Loucy (cell line): ENCODE measurements around the gene BCL2L2.
A peak's percentile ranks its signal among the peaks of the same experiment; 100 is the strongest.
"Not testable (repeated sequence)": the region's sequence is repeated elsewhere in the genome, so short reads cannot be mapped to it uniquely, and the experiment has no call there.

Experiments
- H2AFZ ChIP-seq: fragments of 200-600 bp; sonication (generic); 2 replicates; pipeline ENCODE4 v1.6.0; 2016; ENCODE audit warnings: antibody characterized with exemption, mild to moderate bottlenecking, low read length, moderate library complexity
- H3F3A ChIP-seq: fragments of 200-600 bp; 2 replicates; pipeline ENCODE4 v1.6.0; 2016; ENCODE audit warnings: antibody characterized with exemption, low read depth, mild to moderate bottlenecking
- H3K27me3 ChIP-seq: fragments of 200-600 bp; sonication (generic); 2 replicates; pipeline ENCODE4 v1.6.1; 2014; ENCODE audit warnings: low read length, mild to moderate bottlenecking; ENCODE audit not compliant: insufficient read depth, poor library complexity, severe bottlenecking
- H3K36me3 ChIP-seq: fragments of 200-600 bp; sonication (generic); 2 replicates; pipeline ENCODE4 v1.6.1; 2016; ENCODE audit warnings: low read length; ENCODE audit not compliant: insufficient read depth
- H3K4me1 ChIP-seq: fragments of 200-600 bp; sonication (generic); 2 replicates; pipeline ENCODE4 v1.5.1; 2014; ENCODE audit warnings: low read length, mild to moderate bottlenecking; ENCODE audit not compliant: insufficient read depth, poor library complexity, severe bottlenecking
- H3K4me2 ChIP-seq: fragments of 200-600 bp; sonication (generic); 2 replicates; pipeline ENCODE4 v1.6.0; 2014; ENCODE audit warnings: antibody characterized with exemption, low read length, low read depth, mild to moderate bottlenecking; ENCODE audit not compliant: poor library complexity, severe bottlenecking
- H3K4me3 ChIP-seq: fragments of 200-600 bp; sonication (generic); 2 replicates; pipeline ENCODE4 v1.5.1; 2014; ENCODE audit warnings: low read length, mild to moderate bottlenecking, mixed read lengths; ENCODE audit not compliant: poor library complexity, severe bottlenecking
- H3K79me2 ChIP-seq: fragments of 200-600 bp; sonication (generic); 2 replicates; pipeline ENCODE4 v1.6.1; 2014; ENCODE audit warnings: low read length; ENCODE audit not compliant: insufficient read depth
- H3K9ac ChIP-seq: fragments of 200-600 bp; sonication (generic); 2 replicates; pipeline ENCODE4 v1.6.0; 2014; ENCODE audit warnings: mild to moderate bottlenecking, low read depth, low read length, moderate library complexity; ENCODE audit not compliant: poor library complexity, severe bottlenecking
- H3K9me2 ChIP-seq: fragments of 200-600 bp; sonication (generic); replicated peaks from 2 replicates; pipeline ENCODE4 v1.6.1; 2016; ENCODE audit warnings: low read depth, low read length, mixed read lengths
- H3K9me3 ChIP-seq: fragments of 200-600 bp; sonication (generic); 2 replicates; pipeline ENCODE4 v1.6.1; 2014; ENCODE audit warnings: mild to moderate bottlenecking, antibody characterized with exemption, low read length, low read depth; ENCODE audit not compliant: insufficient read depth
- H4K20me1 ChIP-seq: fragments of 200-600 bp; sonication (generic); 2 replicates; pipeline ENCODE4 v1.6.0; 2014; ENCODE audit warnings: antibody characterized with exemption, low read length, mild to moderate bottlenecking; ENCODE audit not compliant: insufficient read depth, poor library complexity, severe bottlenecking
- CTCF ChIP-seq: fragments of 200-600 bp; sonication (generic); conservative IDR thresholded peaks from 2 replicates; pipeline ENCODE4 v1.5.1; 2014; ENCODE audit warnings: mild to moderate bottlenecking, antibody characterized with exemption, low read length
- EZH2phosphoT487 ChIP-seq: fragments of 200-600 bp; IDR thresholded peaks from 2 replicates; pipeline ENCODE4 v1.6.1; 2018; ENCODE audit warnings: antibody characterized with exemption, mild to moderate bottlenecking, moderate library complexity, borderline replicate concordance

The BCL2L2 gene, protein sequence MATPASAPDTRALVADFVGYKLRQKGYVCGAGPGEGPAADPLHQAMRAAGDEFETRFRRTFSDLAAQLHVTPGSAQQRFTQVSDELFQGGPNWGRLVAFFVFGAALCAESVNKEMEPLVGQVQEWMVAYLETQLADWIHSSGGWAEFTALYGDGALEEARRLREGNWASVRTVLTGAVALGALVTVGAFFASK

DNA sequence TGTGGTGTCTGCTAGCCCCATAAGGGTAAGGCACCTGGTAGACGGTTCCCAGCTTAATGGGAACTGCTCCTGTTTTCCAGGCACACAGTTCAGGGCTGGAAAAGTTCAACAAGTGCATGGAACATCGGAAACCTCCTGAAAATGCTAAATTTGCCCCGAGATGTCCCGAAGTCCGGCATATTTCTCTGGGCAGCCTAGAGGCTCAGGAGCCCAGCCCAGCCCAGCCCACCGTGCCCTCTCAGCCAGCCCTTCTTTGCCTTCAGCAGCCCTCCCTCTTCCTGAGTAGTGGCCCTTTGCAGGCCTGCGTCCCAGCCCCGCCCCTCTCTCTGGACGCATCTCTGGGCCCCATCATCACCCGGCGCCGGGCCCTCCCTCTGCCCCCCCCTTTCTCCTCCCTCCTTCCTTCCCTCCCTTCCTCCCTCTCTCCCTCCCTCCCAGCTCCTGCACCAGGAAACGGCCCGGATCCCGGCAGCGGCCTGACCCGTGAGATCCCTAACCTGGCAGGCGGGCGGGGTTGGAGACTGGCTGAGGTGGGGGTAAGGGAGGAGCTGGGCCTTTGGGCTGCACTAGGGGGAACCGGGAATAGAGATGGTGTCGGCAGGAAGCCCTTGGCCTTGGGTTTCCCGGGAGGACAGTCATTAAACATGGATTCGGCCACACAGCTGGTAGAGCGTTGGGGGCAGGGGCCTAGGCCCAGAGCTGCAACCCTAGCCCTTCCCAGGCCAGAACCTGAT is at the start of gene BCL2L2:
Gene BCL2L2 (plus strand): TSS at position 422 of the 734 bp plus-strand sequence. CDS start 935 bp downstream, outside the sequence.
- peaks cover 51% of the 10 kb centered on the region for H3K79me2 ChIP-seq
- H4K20me1 ChIP-seq: peaks cover 9% of the 10 kb centered on the region
- peak within 1 kb of the TSS; percentile 97 for H3K9ac ChIP-seq
- peak within 1 kb of the TSS; percentile 91 for H3K4me2 ChIP-seq
- peak within 1 kb of the TSS; percentile 76 for H2AFZ ChIP-seq
- TF ChIP-seq CTCF (no peak), EZH2phosphoT487 (no peak)
- peaks cover 35% of the 10 kb centered on the region for H3K4me1 ChIP-seq
- H3F3A ChIP-seq: no peaks in the 10 kb centered on the region
- H3K9me2 ChIP-seq: no peaks in the 10 kb centered on the region
- no peaks in the 10 kb centered on the region for H3K9me3 ChIP-seq
- no peaks in the 10 kb centered on the region for H3K36me3 ChIP-seq
- peak within 1 kb of the TSS; percentile 85 for H3K4me3 ChIP-seq
- no peaks in the 10 kb centered on the region for H3K27me3 ChIP-seq

- no peaks in the 10 kb centered on the region for H3K4me1 ChIP-seq
- no peak overlapping the region for H2AFZ ChIP-seq
- H3K27me3 ChIP-seq: no peaks in the 10 kb centered on the region
- no peaks in the 10 kb centered on the region for H3K9me2 ChIP-seq
- no peak overlapping the region for H3K4me3 ChIP-seq
- no peak overlapping the region for H3K9ac ChIP-seq
- H4K20me1 ChIP-seq: no peaks in the 10 kb centered on the region
- H3K9me3 ChIP-seq: no peaks in the 10 kb centered on the region
- H3K79me2 ChIP-seq: no peaks in the 10 kb centered on the region
- H3K4me2 ChIP-seq: no peak overlapping the region
- no peaks in the 10 kb centered on the region for H3F3A ChIP-seq
- H3K36me3 ChIP-seq: no peaks in the 10 kb centered on the region
- TF ChIP-seq EZH2phosphoT487 (no peak), CTCF (no peak)
Observed at GRCh38 chr14:23258256-23258655, 48.4 kb upstream of the BCL2L2 start.

DNA sequence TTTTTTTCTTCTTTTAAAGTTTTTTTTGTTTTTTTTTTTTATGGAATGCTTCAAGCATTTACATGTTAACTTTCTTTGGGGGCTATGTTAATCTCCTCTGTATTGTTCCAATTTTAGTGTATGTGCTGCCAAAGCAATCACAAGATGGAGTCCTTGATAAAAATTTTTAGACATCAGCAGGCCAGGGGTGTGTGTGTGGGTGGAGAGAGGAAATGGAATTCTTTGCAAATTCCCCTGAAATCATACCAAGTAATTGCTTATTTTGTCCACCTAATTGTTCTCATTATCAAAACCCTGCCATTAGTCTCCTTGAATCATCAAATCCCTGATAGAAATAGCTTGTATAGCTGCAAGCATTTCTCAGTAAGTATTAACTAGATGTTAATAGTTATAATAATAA is 47.2 kb upstream of the BCL2L2 start:
- H4K20me1 ChIP-seq: no peaks in the 10 kb centered on the region
- no peaks in the 10 kb centered on the region for H3F3A ChIP-seq
- no peaks in the 10 kb centered on the region for H3K79me2 ChIP-seq
- H3K9me3 ChIP-seq: no peaks in the 10 kb centered on the region
- no peak overlapping the region for H3K4me2 ChIP-seq
- no peaks in the 10 kb centered on the region for H3K4me1 ChIP-seq
- no peak overlapping the region for H3K4me3 ChIP-seq
- TF ChIP-seq EZH2phosphoT487 (no peak), CTCF (no peak)
- H2AFZ ChIP-seq: no peak overlapping the region
- H3K9ac ChIP-seq: no peak overlapping the region
- H3K9me2 ChIP-seq: no peaks in the 10 kb centered on the region
- no peaks in the 10 kb centered on the region for H3K36me3 ChIP-seq
- no peaks in the 10 kb centered on the region for H3K27me3 ChIP-seq

DNA sequence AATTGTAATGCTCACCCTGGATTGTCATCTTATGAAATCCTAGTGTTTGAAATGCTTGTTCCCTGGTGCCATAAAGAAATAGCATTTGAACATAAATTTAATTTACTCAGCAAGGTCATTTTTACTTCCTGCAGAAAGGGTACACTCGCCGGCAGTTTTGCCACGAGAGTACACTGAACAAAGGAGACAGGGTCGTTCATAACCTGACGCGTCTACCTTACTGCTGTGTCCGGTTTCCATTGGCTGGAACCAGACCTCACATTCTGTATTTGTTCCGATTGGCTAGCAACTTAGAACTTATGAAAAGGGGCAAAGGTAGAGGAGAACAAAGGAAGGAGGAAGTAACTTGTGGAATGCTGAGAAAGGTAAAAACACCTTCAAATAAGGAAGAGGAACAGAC is 45.8 kb upstream of the BCL2L2 start:
- H3K27me3 ChIP-seq, H3K9me2 ChIP-seq, H3K79me2 ChIP-seq, H4K20me1 ChIP-seq, H3K9ac ChIP-seq, H3K4me2 ChIP-seq, H3F3A ChIP-seq, H3K4me3 ChIP-seq, H3K9me3 ChIP-seq, H3K36me3 ChIP-seq, H3K4me1 ChIP-seq, H2AFZ ChIP-seq: not testable (repeated sequence)
